Peyer's patch (tissue), 4 donors: Measurements from ENCODE around the gene DOCK8.

ENCODE experiments used
- CTCF ChIP-seq, 6 experiments: fragments of 450-650 bp in 4 of 6; fragments of 200-600 bp in 2 of 6; sonication (generic) in 1 of 6; IDR thresholded peaks; one replicate each; pipeline ENCODE4 v1.5.1; 2017 to 2019; ENCODE audit warnings: antibody characterized with exemption in 6 of 6, mild to moderate bottlenecking in 3 of 6, moderate library complexity in 1 of 6
- POLR2A ChIP-seq, 2 donors: fragments of 450-650 bp; IDR thresholded peaks; one replicate each; pipeline ENCODE4 v1.5.1; 2017; ENCODE audit warnings: antibody characterized with exemption in 2 of 2, mild to moderate bottlenecking in 2 of 2, moderate library complexity in 2 of 2

- TF ChIP-seq CTCF (IDR thresholded peaks at IDR 0.05) (no peak), POLR2A (IDR thresholded peaks at IDR 0.05) (no peak)
Observed at GRCh38 chr9:456365-456764, 241.7 kb downstream of the DOCK8 start.
